Activated CD4-positive, alpha-beta T cell treated with anti-CD3 and anti-CD28 coated beads, Interleukin-2, amount 50 U/mL, for 24 hours (primary cell): ENCODE results near the gene MYZAP.

Source experiments
- DNase-seq, 2 donors: peaks; one replicate each; pipeline ENCODE4 v3.0.0-alpha.2; 2020; ENCODE audit warnings: low read depth in 1 of 2, low spot score in 1 of 2

Gene MYZAP

DNA sequence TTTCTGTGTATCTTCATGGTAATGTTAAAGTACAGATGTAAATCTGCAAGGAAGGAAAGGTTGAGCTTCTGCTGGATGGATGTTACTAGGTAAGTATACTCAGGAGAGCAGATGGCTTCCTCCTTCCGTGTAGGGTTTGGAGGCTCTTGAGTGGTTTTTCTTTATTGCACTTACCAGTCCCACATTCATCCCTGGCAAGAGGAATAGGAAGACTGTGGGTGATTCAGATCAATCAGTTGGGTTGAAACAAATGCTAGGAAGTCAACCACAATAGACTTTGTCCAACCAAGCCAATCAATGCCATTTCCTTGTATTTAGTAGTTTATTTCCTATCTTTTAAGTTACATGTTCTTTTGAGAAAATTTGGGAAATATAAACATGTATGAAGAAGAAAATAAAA is 26.6 kb downstream of the MYZAP start:
- no peak for DNase-seq

DNA sequence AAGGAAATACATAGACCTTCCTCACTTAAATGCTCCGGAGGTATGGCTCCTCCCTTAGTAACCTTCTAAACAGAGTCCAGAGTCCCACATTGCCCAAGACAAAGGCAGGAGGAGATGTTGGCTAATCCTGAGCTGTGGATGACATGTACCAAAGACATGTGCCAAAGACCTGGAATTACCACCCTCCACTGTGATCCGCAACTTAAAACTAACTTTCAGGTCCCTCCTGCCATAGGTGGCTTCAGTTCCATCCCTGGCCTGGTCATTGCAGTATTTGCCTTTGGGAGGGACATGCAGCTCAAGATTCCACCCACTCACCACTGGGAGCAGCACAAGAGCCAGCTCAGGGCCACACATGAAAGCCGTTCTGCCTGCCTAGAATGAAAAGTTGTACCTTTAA is 28.0 kb downstream of the MYZAP start:
- no peak for DNase-seq

DNA sequence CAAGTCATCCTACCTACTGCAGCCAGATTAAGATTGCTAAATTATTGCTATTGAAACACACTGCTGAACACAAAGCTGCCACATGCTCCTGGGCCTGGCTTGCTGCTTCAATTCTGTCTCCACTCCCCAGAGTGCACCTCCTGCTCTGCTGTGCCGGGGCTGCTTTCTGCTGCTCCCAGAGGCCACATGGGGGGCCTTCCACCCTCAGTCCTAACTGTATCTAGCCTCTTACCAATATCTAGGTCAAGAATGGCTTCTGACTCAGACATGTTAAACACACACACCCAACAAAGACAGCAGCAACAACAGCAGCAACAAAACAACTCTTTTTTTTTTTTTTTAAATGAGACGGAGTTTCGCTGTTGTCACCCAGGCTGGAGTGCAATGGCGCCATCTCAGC is 33.0 kb downstream of the MYZAP start:
- no peak for DNase-seq

DNA sequence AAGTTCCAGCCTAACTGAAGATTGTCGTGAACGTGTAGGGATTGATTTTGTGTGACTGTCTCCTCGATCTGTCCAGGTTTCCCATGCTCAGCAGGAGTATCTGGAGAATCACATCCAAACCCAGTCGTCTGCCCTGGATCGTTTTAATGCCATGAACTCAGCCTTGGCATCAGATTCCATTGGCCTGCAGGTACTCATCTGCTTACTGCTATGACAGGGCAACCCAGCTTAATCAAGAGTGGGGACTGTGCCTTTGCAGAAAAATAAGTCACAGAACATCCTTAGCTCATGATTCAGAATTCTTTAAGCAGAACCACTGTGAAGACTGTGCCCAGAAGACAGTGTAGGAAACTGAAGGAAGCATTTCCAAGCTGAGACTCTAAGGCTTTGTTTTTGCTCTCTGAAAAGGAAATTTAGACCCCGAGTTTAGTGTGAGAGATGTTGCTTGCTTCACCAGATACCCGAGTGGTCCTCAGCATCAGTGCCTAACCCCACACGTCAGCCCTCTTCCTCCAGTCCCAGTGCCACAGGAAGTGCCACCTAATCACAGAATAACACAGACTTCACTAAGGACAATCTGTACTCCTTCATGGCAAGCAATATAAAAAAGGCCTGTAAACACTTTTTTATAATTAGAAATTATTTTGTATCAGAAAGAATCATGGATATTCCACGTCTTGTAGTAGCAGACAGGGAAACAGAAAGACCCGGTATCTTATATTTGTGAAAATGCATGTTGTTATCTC is 34.2 kb downstream of the MYZAP start:
- DNase-seq = no peak

DNA sequence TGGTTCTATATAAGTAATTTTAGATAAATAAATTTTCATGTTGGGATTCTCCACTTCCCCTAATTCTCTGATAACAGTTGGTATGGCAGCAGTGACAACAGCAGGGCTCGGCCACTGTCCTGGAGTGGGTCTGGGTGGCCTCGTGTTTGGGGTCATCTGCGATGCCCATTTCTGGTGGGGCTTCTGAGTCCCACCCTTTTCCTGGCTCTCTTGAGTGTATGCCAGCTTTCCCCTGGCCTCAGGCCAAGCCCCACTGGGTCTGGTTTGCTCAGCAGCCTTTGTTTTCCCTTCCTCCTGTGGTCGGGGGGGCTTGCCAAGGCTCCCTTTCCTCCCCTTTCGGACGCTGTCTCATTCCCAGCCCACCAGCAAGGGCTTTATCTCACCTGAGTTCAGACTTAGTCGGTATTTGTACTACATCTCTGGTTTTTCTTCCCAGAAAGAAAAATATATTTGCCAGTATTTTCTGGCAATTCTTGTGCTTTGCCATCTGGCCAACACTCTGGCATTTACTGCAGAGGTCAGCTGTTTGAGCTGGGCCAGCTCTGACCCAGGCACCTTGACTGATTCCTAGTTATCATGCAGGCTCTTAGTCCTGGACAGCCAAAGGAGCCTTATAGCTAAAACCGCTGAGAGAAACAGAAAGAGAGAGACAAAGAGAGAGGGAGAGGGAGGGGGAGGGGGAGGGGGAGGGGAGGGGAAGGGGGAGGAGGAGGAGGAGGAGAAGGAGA is 35.2 kb downstream of the MYZAP start:
- DNase-seq = no peak

DNA sequence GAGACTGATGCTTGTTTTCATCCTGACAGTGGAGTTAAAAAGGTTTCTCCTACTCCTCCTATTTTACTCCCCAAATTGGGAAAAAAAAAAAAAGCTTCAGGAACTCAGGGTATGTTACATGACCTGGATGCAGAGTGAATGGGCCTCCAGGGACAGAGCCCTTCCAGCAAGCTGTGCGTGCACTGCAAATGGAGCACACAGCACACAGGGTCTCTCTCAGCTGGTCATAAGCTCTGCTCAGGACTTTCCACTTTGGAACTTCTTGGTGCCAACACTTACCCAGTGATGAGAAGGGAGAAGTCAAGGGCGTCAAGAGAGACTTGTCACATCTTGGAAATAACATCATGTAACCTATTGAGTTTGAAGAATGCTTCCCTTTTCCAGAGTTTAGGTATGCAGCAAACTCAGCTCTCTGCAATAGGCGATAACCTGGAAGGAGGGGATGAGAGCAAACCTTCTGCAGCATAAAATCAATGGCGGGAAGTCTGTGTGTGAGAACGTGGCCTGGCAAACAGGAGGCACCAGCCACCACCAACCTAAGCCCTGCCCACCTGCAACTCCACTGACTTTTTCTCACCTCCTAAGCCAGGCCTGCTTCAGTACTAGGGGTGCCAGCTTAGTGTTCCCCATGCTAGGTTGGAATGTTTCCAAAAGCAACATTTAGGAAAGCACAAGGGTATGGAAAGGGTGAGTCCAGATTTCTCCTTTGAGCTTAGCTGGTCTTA is 39.8 kb downstream of the MYZAP start:
- DNase-seq = no peak

DNA sequence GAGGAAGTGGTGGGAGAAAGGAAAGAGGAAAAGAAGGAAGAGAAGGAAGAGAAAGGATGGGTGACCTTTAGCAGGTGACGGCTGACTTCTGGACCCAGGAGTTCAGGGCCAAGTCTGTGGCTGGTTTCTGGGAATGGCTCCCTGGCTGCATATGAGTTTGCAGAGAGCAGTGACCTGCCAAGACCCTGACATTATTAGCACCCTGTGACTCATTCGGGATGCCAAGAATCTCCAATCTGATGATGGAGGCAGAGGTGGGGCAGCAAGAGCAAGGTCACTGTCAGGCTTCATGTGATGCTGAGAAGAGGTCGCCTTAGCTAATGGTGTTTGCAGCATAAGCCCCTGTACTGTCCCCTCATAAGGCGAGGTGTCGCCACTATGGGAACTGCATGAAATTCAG is 42.6 kb downstream of the MYZAP start:
- DNase-seq = no peak

DNA sequence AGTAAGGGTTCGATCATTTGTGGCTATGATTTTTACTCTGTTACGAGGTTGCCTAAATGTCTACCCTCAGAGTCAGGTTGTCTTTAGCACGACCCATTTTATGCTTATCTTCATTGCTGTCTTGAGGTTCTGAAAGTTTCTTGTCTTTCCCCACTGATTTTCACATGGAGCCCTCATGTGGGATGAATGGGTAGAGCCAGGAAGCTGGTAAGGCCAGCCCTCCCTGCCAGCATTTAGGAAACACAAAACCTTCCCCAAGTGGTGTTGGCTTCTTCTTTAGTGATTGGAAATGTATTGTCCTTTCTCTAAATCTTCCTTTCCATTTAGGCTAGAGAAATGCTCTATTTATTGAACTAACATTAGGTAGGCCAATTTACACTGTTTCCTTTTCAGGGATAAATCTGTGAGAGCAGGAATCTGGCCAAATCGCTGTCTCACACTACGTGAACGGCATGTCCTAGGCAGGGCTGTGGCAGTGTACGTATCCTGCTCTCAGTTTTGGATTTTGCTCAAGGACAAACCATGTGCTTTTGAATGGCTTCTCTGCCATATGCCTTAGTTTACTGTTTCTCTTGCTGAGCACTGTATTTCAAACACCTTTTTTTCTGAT is 43.7 kb downstream of the MYZAP start:
- no peak for DNase-seq

DNA sequence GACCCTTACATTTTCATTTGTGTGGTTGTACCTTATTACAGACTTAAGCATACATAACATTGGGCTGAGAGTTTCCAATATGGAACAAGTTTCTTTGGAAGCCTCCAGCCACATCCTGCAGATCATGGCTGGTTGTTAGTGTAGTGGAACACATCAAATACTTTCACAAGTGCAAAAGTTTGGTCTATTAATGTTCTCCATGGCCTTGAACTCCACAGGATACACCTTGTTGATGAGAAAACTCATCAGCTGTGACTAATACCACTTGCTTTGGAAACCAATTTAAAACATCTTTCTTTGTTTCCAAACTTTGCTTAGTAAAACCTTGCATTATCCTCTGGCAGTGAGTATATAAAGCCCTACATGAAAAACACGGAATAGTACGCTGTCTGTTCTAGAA is 46.1 kb downstream of the MYZAP start:
- DNase-seq = no peak

DNA sequence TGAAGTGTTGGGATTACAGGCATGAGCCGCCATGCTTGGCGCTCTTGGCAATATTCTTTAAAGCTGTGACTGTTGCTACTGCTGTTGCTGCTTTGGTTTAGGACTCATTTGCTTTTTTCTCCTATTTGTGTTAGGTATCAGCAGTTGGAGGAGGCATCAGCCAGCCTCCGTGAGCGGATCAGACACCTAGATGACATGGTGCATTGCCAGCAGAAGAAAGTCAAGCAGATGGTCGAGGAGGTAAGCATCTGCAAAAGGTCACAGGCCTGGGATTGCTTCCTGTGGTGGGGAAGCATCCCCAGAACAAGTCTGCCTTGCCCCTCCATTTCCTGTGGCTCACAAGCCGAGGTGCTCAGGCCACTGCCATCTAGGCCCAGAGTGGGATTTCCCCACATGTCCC is 47.6 kb downstream of the MYZAP start:
- no peak for DNase-seq

DNA sequence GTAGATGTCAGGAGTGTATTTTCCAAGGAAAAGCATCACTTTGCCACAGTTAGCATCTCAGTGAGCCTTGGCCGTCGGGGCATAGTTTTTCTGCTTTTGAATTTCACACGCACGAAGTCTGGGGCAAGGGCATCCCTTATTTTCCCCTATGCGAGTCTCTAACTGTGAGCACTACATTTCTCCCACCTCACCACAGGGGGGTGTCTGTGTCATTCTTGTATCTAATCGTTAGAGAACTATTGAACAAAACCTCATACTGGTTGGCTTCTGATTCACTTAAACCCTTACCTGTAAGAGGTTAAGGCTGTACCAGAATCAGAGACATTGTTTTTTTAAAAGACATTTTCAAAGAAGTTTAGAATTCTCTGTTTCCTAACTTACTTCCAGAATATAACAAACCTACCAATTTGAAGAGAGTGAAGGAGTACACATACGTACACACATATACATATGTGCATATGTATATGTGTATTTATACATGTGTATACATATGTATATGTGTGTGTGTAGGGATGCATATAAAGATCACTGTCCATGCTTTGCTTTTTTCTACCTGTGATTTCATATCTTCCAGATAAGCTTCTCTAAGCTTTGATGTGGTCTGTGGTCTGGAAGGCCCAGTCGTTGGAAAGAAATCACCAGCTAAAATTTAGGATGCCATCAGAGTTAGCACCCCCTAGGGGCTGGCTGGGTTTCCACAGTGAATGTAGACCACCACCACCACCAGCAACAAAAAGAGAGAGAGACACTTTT is 49.4 kb downstream of the MYZAP start:
- no peak for DNase-seq

DNA sequence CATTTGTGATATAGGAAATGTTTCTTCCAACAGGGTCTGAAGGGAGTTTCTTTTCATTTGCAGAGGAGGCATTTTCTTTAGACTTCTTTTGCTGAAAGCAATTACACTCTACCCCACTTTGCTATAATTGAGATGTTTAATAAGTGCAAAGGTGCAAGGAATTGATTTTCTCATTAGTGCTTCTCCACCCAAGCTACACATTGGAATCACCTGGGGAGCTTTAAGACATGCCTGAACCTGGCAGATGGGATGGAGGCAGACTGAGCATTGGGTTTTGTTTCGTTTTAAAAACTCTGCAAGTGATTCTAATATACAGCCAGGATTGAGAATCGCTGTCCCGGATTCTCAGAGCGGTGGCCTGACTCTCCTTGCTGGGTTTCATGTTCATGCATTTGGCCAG is 52.1 kb downstream of the MYZAP start:
- no peak for DNase-seq

DNA sequence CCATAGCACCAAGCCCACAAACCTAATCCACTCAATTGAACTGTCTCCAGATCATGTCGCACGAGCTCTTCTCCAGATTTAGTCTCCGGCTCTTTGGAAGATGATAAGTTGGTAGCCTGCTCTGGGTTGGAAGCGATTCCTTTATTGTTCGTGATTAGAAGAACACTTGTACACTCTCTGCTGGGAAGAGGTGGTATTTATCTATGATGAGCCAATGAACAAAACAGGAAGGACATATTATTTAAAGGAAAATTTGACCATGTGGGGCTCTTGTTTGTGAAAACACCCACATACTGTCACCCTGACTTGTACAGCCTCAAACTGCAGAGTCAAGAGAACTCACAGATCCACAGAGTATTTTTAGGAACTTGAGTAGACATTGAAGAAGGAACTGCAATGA is 54.4 kb downstream of the MYZAP start:
- DNase-seq = no peak

DNA sequence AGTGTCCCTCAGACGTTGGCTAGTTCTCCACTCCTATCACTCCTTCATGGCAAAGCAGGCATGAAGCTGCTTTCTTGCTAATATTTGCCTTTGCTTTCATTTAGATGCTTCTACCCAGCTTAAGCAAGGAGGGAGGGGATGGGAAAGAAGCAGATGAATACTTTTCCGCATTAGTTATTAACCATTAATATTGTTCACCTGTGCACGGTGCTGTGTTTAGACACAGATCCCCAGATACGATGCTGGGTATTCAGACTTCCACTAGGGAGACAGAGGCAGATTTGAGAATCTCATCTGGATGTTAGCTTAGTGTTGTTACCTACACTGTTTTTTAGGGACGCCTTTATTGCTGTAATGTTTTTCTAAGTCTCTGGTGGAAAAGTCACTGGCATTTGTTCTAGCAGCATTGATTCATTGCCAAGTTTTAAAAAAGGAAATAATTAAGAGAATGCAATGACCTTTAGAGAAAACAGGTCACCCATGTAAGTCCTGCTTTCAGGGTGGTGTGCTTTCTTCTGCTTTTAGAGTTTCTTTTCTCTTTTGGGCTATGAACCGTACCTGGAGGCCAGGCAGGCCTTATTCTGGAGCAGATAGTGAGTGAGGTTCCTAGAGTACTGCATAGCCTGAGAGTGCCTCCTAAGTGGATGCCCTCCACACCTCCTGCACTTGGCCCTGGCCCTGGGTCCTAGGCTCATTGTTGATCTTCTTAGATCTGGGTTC is 55.5 kb downstream of the MYZAP start:
- no peak for DNase-seq

DNA sequence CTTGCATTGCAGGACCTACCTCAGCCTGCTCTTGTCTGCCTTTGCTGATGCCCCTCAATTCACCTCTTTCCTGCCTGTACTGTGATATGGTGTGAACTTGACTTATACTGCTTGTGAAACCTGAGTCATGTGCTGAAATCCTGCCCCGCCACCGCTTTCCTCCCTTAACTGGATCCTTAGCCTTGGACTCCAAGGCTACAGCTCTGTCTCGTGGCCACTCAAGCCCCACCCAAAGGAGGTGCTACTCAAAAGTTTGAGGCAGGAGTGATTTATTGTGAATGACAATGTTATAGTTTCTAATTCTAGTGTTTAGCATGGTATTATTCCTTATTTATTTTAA is 56.1 kb downstream of the MYZAP start:
- no peak for DNase-seq

DNA sequence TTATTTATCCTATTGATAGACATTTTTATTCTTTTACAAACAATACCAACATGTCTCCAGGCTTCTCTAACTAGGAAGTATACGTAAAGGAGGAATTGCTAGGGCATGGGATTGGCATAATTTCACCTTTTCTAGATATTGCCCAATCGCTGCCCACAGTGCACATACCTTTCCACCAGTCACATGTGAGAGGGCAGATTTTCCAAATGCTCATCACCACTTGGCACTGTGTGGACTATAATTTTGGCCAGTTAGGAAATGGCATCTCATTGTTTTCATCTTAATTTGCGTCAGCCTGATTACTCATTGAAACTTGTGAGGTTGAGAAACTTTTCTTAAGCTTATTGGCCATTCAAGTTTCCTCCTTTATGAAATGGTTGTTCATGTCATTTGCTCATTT is 57.4 kb downstream of the MYZAP start:
- DNase-seq = no peak

DNA sequence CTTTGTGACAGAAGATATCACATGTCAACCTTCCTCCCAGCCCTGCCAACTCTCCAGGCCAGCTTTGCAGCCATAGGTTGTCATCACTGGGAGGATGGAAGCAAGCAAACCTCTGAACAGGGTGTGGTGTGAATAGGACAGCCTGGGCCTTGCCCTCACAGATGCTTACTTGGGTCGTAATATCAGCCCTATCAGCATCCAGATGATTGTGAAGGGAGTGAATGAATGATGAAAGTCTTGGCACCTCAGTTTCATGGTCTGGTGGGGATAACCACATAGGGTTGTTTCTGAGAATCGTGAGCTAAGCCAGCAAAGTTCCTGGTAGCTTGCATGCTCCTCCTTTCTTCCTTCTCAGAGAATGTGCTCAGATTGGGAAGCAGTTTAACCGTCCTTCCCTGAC is 59.7 kb downstream of the MYZAP start:
- DNase-seq = no peak

DNA sequence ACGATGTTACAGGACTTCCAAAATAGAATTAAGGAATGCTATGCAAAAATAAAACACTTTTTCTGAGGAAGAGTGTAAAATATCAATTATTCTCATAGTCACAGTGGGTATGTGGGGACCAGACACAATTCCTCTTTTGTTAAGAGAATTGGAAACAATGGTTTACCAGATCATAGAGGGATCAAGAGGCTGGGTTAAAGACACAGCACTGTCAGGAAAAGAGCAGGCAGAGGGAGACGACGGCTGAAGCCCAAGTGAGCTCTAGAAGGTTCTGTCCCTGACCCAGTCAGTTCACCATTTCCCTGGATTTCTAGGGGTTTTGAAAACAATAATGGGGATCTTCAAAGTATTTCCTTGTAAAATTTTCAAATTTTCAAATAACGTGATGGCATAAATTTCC is 60.8 kb downstream of the MYZAP start:
- no peak for DNase-seq

DNA sequence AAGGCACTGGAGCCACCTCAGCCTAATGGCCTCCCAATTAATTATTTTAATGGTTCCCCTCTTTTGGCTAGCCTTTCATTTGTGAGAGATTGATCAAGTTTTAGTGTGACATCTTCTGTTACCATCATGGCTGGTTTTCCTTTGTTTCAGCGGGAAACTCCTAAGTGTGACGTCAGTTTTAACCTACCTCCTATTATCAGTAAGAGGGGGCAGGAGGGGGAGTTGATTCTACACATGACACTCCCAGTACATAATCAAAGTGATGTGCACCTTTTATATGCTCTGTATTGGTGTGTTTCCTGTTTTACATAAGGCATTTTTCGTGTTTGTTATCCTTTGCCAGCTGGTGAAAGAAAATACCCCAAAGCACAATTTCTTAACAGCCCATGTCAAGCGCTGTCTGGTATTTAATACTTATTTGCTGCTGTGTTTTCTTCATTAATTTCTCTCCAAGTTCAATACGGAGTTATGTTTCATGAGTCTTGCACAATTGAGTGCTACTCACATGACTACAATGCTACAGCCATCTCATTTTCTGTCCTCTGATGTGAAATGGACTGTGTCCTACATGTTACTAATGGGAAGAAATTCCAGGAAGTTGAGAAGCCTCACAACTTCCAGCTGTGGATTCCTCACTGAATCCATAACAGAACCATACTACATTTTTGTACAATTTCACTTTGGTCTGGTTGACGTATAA is 62.6 kb downstream of the MYZAP start:
- DNase-seq = no peak

DNA sequence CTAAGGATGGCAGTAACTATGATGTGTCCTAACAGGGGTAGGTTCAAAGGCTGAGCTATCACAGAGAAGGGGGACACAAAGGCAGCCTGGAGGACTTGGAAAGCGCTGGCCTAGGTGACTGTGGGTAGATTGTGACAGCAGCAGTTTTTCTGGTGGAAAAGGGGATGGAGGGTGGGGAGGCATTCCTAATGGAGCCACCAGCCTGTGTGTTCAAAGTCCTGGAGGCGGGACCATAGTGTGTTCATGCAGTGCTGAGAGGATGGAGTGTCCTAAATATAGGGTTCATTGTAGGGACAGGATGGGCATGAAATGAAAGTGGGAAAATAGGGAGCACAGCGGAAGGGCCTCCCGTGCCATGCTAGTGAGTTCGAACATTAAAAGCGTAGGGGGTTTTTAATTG is 63.3 kb downstream of the MYZAP start:
- no peak for DNase-seq
